Measurements from ENCODE around the gene OR2G2. TPM values are rescaled to one million over a fixed set of nuclear protein-coding genes. Genes with fewer than 3 reads are reported as not detected.

Gene OR2G2
- total and polyA plus RNA-seq, 8 donors = not detected

DNA sequence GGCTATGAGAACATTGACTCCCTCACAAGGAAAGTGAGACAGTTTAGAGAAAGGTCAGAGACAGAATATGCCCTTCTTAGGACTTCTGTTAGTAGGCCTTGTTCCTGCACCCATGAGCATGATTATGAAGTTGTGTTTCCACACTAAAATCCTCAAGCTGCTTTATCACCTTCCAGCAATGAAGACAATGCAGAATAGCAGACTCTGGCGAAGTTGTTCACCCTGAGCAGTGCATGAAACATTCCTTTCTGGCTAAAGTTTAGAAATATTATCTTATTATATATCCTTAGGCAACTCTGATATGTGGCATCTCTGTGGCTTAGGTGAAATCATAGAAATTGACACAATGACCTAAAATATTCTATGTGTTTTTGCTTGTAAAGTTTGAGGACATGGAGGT, 13.9 kb upstream of the OR2G2 start:
- peaks cover 0 to 4% (median 0%) of the 10 kb centered on the region in 4 donors for H3K9me3 ChIP-seq
- H3K4me1 ChIP-seq = no peaks in the 10 kb centered on the region
- no peak overlapping the region for H3K4me3 ChIP-seq
- TF ChIP-seq EP300 (IDR thresholded peaks at IDR 0.05) = no peak
- no peak for TF ChIP-seq POLR2A (IDR thresholded peaks at IDR 0.05)
- TF ChIP-seq POLR2AphosphoS5 (IDR thresholded peaks at IDR 0.05) = no peak
- TF ChIP-seq, protein P1, sequence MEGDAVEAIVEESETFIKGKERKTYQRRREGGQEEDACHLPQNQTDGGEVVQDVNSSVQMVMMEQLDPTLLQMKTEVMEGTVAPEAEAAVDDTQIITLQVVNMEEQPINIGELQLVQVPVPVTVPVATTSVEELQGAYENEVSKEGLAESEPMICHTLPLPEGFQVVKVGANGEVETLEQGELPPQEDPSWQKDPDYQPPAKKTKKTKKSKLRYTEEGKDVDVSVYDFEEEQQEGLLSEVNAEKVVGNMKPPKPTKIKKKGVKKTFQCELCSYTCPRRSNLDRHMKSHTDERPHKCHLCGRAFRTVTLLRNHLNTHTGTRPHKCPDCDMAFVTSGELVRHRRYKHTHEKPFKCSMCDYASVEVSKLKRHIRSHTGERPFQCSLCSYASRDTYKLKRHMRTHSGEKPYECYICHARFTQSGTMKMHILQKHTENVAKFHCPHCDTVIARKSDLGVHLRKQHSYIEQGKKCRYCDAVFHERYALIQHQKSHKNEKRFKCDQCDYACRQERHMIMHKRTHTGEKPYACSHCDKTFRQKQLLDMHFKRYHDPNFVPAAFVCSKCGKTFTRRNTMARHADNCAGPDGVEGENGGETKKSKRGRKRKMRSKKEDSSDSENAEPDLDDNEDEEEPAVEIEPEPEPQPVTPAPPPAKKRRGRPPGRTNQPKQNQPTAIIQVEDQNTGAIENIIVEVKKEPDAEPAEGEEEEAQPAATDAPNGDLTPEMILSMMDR (IDR thresholded peaks at IDR 0.05) = no peak
- no peak for DNase-seq
- no peaks in the 10 kb centered on the region for H3K27me3 ChIP-seq
- H3K36me3 ChIP-seq = no peaks in the 10 kb centered on the region
- H3K27ac ChIP-seq = no peak overlapping the region
- intact Hi-C loops (cut with DNase I; ENCODE audit: low total_unique reads) = no loop called here
- WGBS, 5 donors = 44 to 67% (median 56%) methylated on average over 1 of the region's 1 CpG

DNA sequence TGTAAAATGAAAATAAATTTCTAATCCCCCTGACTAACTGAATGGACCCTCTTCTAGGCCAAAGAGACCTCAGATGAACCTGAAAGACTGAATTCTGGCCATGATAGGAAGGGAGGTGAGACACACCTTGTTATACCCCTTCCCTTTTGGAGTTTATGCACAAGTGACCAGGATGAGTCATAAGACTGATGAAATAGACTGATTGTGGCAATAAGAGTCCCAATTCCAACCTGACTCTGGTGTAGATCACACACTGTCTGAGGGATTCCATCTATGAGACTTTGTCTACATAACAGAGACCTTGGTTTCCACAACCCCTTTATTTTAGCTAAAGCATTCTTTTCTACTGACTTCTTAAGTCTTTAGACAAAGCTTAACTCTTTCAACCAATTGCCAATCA, 13.5 kb upstream of the OR2G2 start:
- intact Hi-C loops (cut with DNase I; ENCODE audit: low total_unique reads) = no loop called here
- no peak for TF ChIP-seq POLR2A (IDR thresholded peaks at IDR 0.05)
- TF ChIP-seq, protein P1 (IDR thresholded peaks at IDR 0.05) = no peak
- no peak for TF ChIP-seq POLR2AphosphoS5 (IDR thresholded peaks at IDR 0.05)
- TF ChIP-seq EP300 (IDR thresholded peaks at IDR 0.05) = no peak
- H3K4me3 ChIP-seq = no peak overlapping the region
- peaks cover 0 to 4% (median 0%) of the 10 kb centered on the region in 4 donors for H3K9me3 ChIP-seq
- H3K36me3 ChIP-seq = no peaks in the 10 kb centered on the region
- no peak for DNase-seq
- H3K4me1 ChIP-seq = no peaks in the 10 kb centered on the region
- no peaks in the 10 kb centered on the region for H3K27me3 ChIP-seq
- H3K27ac ChIP-seq = no peak overlapping the region

DNA sequence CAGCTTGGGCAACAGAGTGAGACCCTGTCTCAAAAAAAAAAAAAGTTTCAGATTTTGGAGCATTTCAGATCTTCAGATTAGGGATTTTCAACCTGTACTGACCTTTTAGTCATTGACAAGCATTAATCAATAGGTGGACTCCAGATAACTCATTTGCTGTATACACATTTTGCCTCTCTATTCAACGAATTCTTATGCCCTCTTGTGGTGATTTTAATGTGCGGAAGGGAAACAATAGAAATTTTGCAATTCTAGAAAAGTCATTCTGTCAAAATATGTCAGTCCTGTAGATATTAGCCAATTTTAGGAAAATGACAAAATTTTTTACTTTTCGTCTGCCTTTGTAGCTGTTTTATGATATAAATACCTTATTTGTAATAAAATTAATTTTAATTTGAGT, 11.6 kb upstream of the OR2G2 start:
- TF ChIP-seq, protein P1 (IDR thresholded peaks at IDR 0.05) = peak in 1 of 7 experiments; percentile 20
- TF ChIP-seq POLR2A (IDR thresholded peaks at IDR 0.05) = no peak
- Histone ChIP-seq H3K4me3 (no peak overlapping the region), H3K9me3 (no peaks in the 10 kb centered on the region), H3K27me3 (no peaks in the 10 kb centered on the region), H3K4me1 (no peaks in the 10 kb centered on the region), H3K27ac (no peak overlapping the region), H3K36me3 (no peaks in the 10 kb centered on the region)
- no peak for DNase-seq
- 35 to 56% (median 49%) methylated on average over 3 of the region's 3 CpGs for WGBS, 5 donors
- intact Hi-C loops (cut with DNase I; ENCODE audit: low total_unique reads) = no loop called here

DNA sequence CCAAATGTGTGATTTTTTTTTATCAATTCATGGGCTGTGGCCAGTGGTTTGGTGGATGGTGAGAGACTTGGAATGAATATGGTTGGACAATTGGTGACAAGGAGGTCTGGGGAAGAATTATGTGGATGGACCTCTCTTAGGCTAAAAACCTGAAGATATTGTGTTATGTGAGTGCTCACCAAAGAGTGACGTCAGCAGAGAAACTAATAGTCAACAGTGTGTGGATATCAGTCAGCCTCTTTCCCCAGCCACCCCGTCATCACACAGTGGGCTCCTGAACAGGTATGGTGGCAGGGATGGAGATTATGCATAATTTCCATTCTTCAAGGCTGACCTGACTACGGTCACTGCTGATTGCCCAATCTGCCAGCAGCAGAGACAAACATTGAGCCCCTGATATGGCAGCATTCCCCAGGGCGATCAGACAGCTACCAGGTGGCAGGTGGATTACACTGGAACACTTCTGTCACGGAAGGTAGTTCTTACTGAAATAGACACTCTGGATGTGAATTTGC, 9.2 kb upstream of the OR2G2 start:
- TF ChIP-seq POLR2AphosphoS5 (IDR thresholded peaks at IDR 0.05) = no peak
- no peak for TF ChIP-seq POLR2A (IDR thresholded peaks at IDR 0.05)
- TF ChIP-seq, protein P1 (IDR thresholded peaks at IDR 0.05) = no peak
- no peak for TF ChIP-seq EP300 (IDR thresholded peaks at IDR 0.05)
- WGBS, 5 donors = 70 to 82% (median 76%) methylated on average over 5 of the region's 5 CpGs
- intact Hi-C loops (cut with DNase I; ENCODE audit: low total_unique reads) = no loop called here

More for the DNA sequence above, 9.2 kb upstream of the OR2G2 start:
- Histone ChIP-seq H3K27me3 (no peaks in the 10 kb centered on the region), H3K36me3 (no peaks in the 10 kb centered on the region), H3K4me1 (no peaks in the 10 kb centered on the region), H3K27ac (no peak overlapping the region), H3K4me3 (no peak overlapping the region), H3K9me3 (no peaks in the 10 kb centered on the region)
- no peak for DNase-seq

Data from stomach (tissue), 9 donors.